SK-N-MC (cell line): Measurements from ENCODE around the gene NIPAL3.
"Not testable (repeated sequence)": the region's sequence is repeated elsewhere in the genome, so short reads cannot be mapped to it uniquely, and the experiment has no call there.

Experiments used
- DNase-seq: peaks from one replicate; pipeline ENCODE4 v3.0.0-alpha.2; 2011; ENCODE audit warnings: low read depth, low spot score
- H3K27ac ChIP-seq: fragments of 200-600 bp; sonication (generic); 2 replicates; pipeline ENCODE4 v1.5.1; 2016; ENCODE audit warnings: mixed run types
- H3K36me3 ChIP-seq: fragments of 200-600 bp; sonication (generic); 2 replicates; pipeline ENCODE4 v1.6.1; 2017; ENCODE audit warnings: antibody characterized with exemption, low read length, mixed read lengths; ENCODE audit not compliant: insufficient read depth
- H3K4me3 ChIP-seq: fragments of 200-600 bp; sonication (generic); 2 replicates; pipeline ENCODE4 v1.5.1; 2016
- H3K9ac ChIP-seq: fragments of 200-600 bp; sonication (generic); 2 replicates; pipeline ENCODE4 v1.8.0; 2017; ENCODE audit warnings: mixed run types, mixed read lengths; ENCODE audit not compliant: insufficient read length
- H3K9me3 ChIP-seq: fragments of 200-600 bp; sonication (generic); 2 replicates; pipeline ENCODE4 v1.6.1; 2017; ENCODE audit warnings: low read depth, mild to moderate bottlenecking, antibody characterized with exemption, low read length, moderate library complexity, mixed read lengths
- EZH2 ChIP-seq: fragments of 200-600 bp; sonication (generic); IDR thresholded peaks from one replicate; pipeline ENCODE4 v1.6.1; 2017; ENCODE audit warnings: antibody characterized with exemption
- FOXP2 ChIP-seq: optimal IDR thresholded peaks from 2 replicates; pipeline ENCODE3; 2011; ENCODE audit warnings: mild to moderate bottlenecking, moderate library complexity; ENCODE audit not compliant: insufficient read depth; ENCODE audit errors: extremely low read length, control extremely low read depth
- POLR2AphosphoS5 ChIP-seq: IDR thresholded peaks from 2 replicates; pipeline ENCODE4 v1.6.1; 2012; ENCODE audit warnings: mild to moderate bottlenecking, low read depth, low read length, borderline replicate concordance

Gene NIPAL3

DNA sequence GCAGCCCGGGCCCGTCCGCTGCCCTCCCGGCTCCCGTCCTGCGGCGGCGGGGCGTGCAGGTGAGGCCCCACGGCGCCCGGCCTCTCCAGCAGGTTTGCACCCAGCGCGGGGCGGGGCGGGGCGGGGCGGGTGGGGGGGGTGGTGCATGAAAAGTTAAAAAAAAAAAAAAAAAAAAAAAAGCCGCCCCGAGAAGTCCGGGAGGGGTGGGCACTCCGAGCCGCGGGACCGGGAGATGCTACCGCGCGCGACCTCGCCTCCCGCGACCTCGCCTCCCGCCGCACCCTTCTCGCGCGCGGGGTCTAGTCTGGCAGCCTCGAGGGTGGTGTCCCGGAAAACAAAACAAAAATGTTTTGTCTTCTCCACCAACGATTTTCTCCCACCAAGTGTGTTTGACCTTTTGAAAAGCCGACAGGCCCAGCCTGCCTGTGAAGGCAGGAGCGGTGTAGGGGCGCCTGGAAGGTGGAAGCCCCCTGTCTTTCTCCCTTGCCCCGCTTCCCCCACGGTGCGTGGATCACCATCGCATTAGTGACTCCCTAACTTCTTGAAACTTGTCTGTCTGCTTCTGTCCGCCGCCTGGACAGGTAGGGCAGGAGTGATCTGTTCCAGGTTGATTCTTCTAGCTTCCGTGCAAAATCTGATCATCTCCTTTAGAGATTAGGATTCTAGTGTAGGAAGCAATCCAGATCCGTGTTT, 87.6 kb downstream of the NIPAL3 start:
- Histone ChIP-seq H3K9ac (peak overlapping the region; percentile 81), H3K27ac (no peak overlapping the region)

GRCh38 chr1:24503870-24504523, 88.4 kb downstream of the NIPAL3 start:
- no peak for DNase-seq
- no peak for TF ChIP-seq POLR2AphosphoS5
- no peak for TF ChIP-seq EZH2
- TF ChIP-seq FOXP2: no peak
- Histone ChIP-seq H3K9ac (peak overlapping the region; percentile 81), H3K4me3 (peak overlapping the region; percentile 95), H3K36me3 (no peaks in the 10 kb centered on the region), H3K27ac (no peak overlapping the region), H3K9me3 (no peaks in the 10 kb centered on the region)

More for the DNA sequence above, 87.6 kb downstream of the NIPAL3 start:
- Histone ChIP-seq H3K9me3 (no peaks in the 10 kb centered on the region), H3K4me3 (peak overlapping the region; percentile 95), H3K36me3 (no peaks in the 10 kb centered on the region)
- no peak for DNase-seq
- TF ChIP-seq POLR2AphosphoS5: no peak
- TF ChIP-seq EZH2: no peak
- no peak for TF ChIP-seq FOXP2

DNA sequence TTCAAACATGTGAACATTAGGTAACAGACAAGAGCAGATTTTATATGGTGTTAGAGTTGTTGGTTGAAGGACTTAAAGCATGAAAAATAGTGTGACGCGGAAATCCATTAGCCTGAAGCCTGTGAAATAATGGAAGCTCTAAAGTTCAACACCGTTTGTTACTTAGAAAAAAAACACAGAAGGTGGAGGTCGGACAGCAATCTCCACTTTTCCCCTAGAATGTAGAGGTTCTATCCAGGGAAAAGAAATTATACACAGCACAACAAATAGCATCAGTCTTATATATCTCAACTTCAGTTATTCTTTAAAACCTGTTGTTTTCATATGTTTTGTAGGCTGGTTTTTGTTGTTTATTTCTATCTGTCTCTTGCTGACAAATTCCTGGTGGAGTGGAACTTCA, 89.0 kb downstream of the NIPAL3 start:
- TF ChIP-seq FOXP2 (no peak), EZH2 (no peak), POLR2AphosphoS5 (no peak)
- H3K36me3 ChIP-seq: no peaks in the 10 kb centered on the region
- H3K27ac ChIP-seq: no peak overlapping the region
- peak overlapping the region; percentile 42 for H3K9ac ChIP-seq
- peak overlapping the region; percentile 95 for H3K4me3 ChIP-seq
- H3K9me3 ChIP-seq: no peaks in the 10 kb centered on the region
- no peak for DNase-seq

GRCh38 chr1:24505816-24506215, 90.2 kb downstream of the NIPAL3 start:
- no peak for DNase-seq
- Histone ChIP-seq H3K9me3 (no peaks in the 10 kb centered on the region), H3K4me3 (no peak overlapping the region), H3K36me3 (no peaks in the 10 kb centered on the region), H3K27ac (no peak overlapping the region), H3K9ac (no peak overlapping the region)
- TF ChIP-seq POLR2AphosphoS5: no peak
- TF ChIP-seq EZH2: no peak
- no peak for TF ChIP-seq FOXP2

- H3K36me3 ChIP-seq: no peaks in the 10 kb centered on the region
- TF ChIP-seq POLR2AphosphoS5: no peak
- no peak for TF ChIP-seq EZH2
- no peak for TF ChIP-seq FOXP2
- DNase-seq: no peak
- no peak overlapping the region for H3K9ac ChIP-seq
- no peak overlapping the region for H3K27ac ChIP-seq
- no peak overlapping the region for H3K4me3 ChIP-seq
- H3K9me3 ChIP-seq: no peaks in the 10 kb centered on the region
These were observed 91.2 kb downstream of the NIPAL3 start for GRCh38 chr1:24506691-24507381.

GRCh38 chr1:24507405-24507804, 91.8 kb downstream of the NIPAL3 start:
- H3K9ac ChIP-seq: no peak overlapping the region
- no peaks in the 10 kb centered on the region for H3K36me3 ChIP-seq
- no peak overlapping the region for H3K4me3 ChIP-seq
- H3K27ac ChIP-seq: no peak overlapping the region
- H3K9me3 ChIP-seq: no peaks in the 10 kb centered on the region
- TF ChIP-seq POLR2AphosphoS5 (no peak), FOXP2 (no peak), EZH2 (no peak)
- no peak for DNase-seq

- no peaks in the 10 kb centered on the region for H3K9me3 ChIP-seq
- no peak overlapping the region for H3K27ac ChIP-seq
- TF ChIP-seq POLR2AphosphoS5: no peak
- no peak for TF ChIP-seq FOXP2
- TF ChIP-seq EZH2: no peak
- no peak overlapping the region for H3K9ac ChIP-seq
- no peak overlapping the region for H3K4me3 ChIP-seq
- DNase-seq: no peak
- no peaks in the 10 kb centered on the region for H3K36me3 ChIP-seq
These were observed 93.3 kb downstream of the NIPAL3 start for GRCh38 chr1:24508911-24509310.

DNA sequence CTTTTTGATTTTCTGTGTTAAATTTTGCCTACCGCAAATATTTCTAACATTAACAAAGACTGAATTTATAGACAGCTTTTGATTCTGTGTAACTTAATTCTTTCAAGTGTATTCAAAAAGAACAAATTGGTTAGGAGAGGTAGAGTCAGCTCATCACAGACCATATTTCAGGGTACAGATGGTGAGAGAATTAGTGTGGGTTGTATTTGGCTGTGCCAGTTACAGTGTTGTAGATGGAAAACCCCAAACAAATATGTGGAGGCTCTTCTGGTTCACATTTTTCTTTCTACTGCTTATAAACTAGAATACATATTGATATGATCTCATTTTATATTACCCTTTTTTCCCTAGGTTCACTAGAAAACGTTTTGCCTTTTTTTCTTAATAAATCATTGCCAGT, 98.1 kb downstream of the NIPAL3 start:
- H3K36me3 ChIP-seq: 0 out of 2 replicates have a peak, but pooled peaks cover 4% of the 10 kb centered on the region
- H3K4me3 ChIP-seq: no peak overlapping the region
- no peak overlapping the region for H3K9ac ChIP-seq
- H3K9me3 ChIP-seq: no peaks in the 10 kb centered on the region
- DNase-seq: no peak
- TF ChIP-seq POLR2AphosphoS5 (no peak), EZH2 (no peak), FOXP2 (no peak)
- H3K27ac ChIP-seq: no peak overlapping the region

DNA sequence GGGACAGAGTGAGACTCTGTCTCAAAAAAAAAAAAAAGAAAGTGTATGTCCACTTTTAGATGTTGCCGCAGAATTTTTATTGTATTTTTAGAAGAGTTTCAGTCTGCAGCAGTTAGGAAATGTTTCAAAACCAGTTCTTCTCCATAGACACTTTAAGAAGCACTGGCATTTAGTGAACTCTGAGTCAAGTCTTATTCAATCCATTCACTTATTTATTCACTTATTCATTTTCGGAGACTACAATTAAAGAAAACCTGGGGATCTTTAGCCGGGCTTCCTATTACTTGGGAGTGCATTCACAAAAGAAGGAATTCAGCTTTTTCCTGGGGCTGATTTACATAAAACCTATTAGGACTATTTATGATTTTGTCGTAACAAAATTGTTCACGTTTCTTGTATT, 99.3 kb downstream of the NIPAL3 start:
- H3K27ac ChIP-seq: no peak overlapping the region
- H3K9ac ChIP-seq: no peak overlapping the region
- no peaks in the 10 kb centered on the region for H3K9me3 ChIP-seq
- H3K36me3 ChIP-seq: 0 out of 2 replicates have a peak, but pooled peaks cover 4% of the 10 kb centered on the region
- DNase-seq: no peak
- TF ChIP-seq POLR2AphosphoS5 (no peak), EZH2 (no peak), FOXP2 (no peak)
- H3K4me3 ChIP-seq: no peak overlapping the region

GRCh38 chr1:24515671-24516209, 100.1 kb downstream of the NIPAL3 start:
- not testable (repeated sequence) for H3K27ac ChIP-seq, H3K36me3 ChIP-seq, DNase-seq, H3K9ac ChIP-seq, H3K9me3 ChIP-seq, H3K4me3 ChIP-seq
